NCI-H748 treated with DMSO at 0.1 percent for 48 hours (cell line): ENCODE data around the gene EML2.
"Not testable (repeated sequence)": the region's sequence is repeated elsewhere in the genome, so short reads cannot be mapped to it uniquely, and the experiment has no call there.

Source experiments
- DNase-seq: peaks from one replicate; lab custom pipeline; 2025; lab: John Stamatoyannopoulos, UW

The EML2 gene

GRCh38 chr19:45646345-45646698, 7.1 kb upstream of the EML2 start:
- no peak for DNase-seq

- DNase-seq = peak; percentile 81
These were observed 6.6 kb upstream of the EML2 start for GRCh38 chr19:45645631-45646344.

- DNase-seq = no peak
These were observed 6.0 kb upstream of the EML2 start for GRCh38 chr19:45645068-45645630.

GRCh38 chr19:45643927-45644771, 5.0 kb upstream of the EML2 start:
- DNase-seq = no peak

- peak; percentile 77 for DNase-seq
These were observed 4.1 kb upstream of the EML2 start for GRCh38 chr19:45643024-45643926.

- DNase-seq = peak; percentile 98
These were observed 2.3 kb upstream of the EML2 start for GRCh38 chr19:45641274-45642105.

GRCh38 chr19:45640849-45641273, 1.7 kb upstream of the EML2 start:
- peak; percentile 69 for DNase-seq

- no peak for DNase-seq
These were observed 1.1 kb downstream of the EML2 start for GRCh38 chr19:45637890-45638667.

- DNase-seq = no peak
These were observed 2.3 kb downstream of the EML2 start for GRCh38 chr19:45636902-45637301.

- no peak for DNase-seq
These were observed 2.9 kb downstream of the EML2 start for GRCh38 chr19:45636275-45636674.

- no peak for DNase-seq
These were observed 6.6 kb downstream of the EML2 start for GRCh38 chr19:45632468-45633196.

- DNase-seq = no peak
These were observed 8.7 kb downstream of the EML2 start for GRCh38 chr19:45630463-45630862.

GRCh38 chr19:45629704-45630103, 9.5 kb downstream of the EML2 start:
- no peak for DNase-seq

GRCh38 chr19:45628219-45628618, 11.0 kb downstream of the EML2 start:
- not testable (repeated sequence) for DNase-seq

- DNase-seq = no peak
These were observed 15.2 kb downstream of the EML2 start for GRCh38 chr19:45623984-45624383.

- no peak for DNase-seq
These were observed 17.2 kb downstream of the EML2 start for GRCh38 chr19:45621976-45622503.

GRCh38 chr19:45621389-45621788, 17.8 kb downstream of the EML2 start:
- DNase-seq = no peak

GRCh38 chr19:45616704-45617017, 22.5 kb downstream of the EML2 start:
- no peak for DNase-seq
